HG03039 (cell line): ENCODE measurements around the gene CXCL1.
"Not testable (repeated sequence)": the region's sequence is repeated elsewhere in the genome, so short reads cannot be mapped to it uniquely, and the experiment has no call there.

ENCODE experiments used
- ATAC-seq: cut with Tn5 transposase; IDR thresholded peaks from one replicate; pipeline ENCODE4 v1.9.1; 2021; ENCODE audit warnings: mild to moderate bottlenecking, moderate library complexity; ENCODE audit not compliant: unreplicated experiment

Gene CXCL1

GRCh38 chr4:73872316-73873108, 3.3 kb downstream of the CXCL1 start:
- no peak for ATAC-seq

- ATAC-seq: no peak
Observed at GRCh38 chr4:73874386-73874785, 5.2 kb downstream of the CXCL1 start.

DNA sequence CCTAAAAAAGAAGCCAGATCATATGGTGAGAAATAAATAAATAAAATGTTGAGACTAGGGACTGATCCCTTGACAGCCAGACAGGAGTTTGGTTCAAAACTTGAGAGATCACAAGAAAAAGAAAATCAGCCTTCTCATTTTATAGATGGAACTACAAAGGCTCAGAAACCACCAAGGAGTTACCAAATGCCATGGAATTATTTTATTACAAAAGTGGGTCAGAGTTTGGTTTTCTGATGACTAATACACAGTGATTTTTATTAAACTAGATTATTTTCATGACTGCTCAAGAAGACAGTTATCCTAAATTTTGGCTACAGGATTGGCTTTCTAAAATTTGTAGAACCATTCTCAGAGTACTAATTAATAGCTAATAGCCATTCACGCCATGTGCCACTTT, 6.2 kb downstream of the CXCL1 start:
- no peak for ATAC-seq

GRCh38 chr4:73883306-73883705, 14.1 kb downstream of the CXCL1 start:
- ATAC-seq: no peak

- ATAC-seq: no peak
Observed at GRCh38 chr4:73885574-73886267, 16.5 kb downstream of the CXCL1 start.

GRCh38 chr4:73891326-73891725, 22.1 kb downstream of the CXCL1 start:
- no peak for ATAC-seq

- no peak for ATAC-seq
Observed at GRCh38 chr4:73891739-73892405, 22.7 kb downstream of the CXCL1 start.

GRCh38 chr4:73892966-73893365, 23.8 kb downstream of the CXCL1 start:
- ATAC-seq: no peak

DNA sequence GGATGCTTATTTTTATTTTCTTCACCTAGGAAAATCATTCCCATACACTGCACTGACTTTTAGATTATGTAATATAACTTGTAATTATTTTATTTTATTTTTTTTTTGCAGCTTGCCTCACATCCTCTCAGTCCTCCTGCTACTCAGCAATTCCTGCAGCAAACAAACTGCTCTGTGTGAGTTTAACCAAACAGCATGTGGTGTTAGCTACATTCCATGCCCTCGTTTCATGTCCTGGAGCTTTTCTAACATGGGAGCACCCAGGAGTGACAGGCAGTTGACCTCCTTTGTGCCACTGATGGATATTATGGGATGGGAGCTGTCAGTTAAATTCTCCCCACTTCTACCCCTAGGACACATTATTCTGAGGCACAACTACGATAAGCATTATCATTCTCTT, 24.8 kb downstream of the CXCL1 start:
- no peak for ATAC-seq

DNA sequence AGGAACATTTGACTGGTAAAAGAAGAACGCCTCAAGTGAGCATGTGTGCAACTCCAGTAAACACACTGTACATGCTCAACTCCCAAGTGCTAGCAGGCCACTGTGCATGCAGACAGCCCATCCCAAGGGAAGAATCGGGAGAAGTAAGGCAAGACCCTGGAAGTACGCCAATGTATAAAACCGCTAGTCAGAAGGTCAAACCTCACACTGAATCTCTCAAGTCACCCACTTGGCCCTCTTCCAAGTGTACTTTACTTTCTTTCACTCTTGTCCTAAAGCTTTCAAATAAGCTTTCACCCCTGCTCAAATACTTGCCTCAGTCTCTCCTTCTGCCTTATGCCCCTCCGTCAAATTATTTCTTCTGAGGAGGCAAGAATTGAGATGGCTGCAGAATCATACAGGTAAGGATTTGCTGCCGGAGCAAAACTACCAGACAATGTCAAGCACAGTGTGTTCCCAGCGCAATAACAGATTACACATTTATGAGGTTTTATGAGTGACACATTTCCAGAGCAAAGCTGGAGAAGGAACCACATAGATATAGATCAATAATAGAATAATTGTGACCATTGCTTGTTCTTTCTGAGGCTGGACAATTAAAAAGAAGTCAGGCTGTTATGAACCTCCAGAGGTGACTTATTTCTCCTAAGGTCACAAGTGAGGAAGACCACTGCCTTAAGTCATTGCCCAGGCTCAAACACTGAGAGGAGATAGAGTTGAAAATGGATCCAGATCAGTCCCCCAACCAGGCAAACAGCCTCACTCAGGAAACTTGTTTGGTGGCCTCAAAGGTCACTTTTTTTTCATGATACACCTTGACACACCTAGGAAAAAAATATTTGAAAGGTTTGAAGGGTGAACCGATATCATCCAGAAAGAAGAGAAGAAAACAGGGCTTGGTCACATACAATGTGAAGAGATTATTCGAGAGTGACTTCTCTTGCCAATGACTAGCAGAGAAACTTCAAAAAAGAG, 26.3 kb downstream of the CXCL1 start:
- ATAC-seq: no peak

GRCh38 chr4:73896416-73896815, 27.2 kb downstream of the CXCL1 start:
- ATAC-seq: no peak

- ATAC-seq: no peak
Observed at GRCh38 chr4:73897380-73898136, 28.4 kb downstream of the CXCL1 start.

- ATAC-seq: not testable (repeated sequence)
Observed at GRCh38 chr4:73899338-73899737, 30.1 kb downstream of the CXCL1 start.

DNA sequence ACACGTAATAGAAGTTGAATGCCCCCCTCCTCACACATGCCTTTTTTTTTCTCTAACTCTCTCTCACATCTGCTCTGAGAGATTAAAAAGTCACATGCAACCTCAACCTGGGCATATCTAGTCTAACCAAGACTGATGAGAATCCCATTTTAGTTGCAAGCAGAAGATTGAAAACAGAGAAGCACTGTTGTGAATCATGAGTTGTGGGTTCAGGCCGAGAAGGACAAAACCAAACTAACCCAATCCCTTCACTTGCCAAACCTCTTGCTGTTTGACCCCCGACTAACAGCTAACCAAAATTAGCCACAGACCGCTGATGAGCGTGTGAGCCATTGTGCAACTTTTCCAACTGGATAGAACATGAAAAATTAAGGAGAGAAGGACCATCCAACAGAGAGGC, 31.8 kb downstream of the CXCL1 start:
- ATAC-seq: no peak

DNA sequence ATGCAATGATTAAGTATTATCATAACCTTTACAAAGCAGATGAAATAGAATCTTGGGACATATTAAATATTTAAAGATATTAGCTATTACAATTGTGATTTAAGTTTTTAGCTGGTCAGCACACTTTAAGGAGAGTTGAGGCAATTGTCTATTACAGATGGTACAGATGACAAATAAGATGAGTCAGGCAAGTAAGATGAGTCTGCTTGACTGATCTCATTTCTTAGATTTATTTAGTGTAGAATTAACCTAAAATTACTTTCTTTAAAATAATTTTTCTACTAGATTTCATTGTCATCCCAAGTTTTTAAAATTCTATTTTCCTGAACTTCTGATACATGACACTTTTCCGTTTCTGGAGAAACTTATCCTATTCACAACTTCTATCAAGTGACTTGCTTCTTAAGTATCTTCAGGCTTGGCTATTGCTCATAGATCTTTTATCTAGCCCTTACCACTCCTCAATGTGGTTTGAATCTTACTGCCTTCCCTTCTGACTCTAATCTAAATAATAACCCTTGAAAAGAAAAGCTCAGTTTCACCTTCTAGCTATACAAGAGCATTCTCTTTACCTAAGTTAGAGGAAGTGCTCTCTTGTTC, 32.9 kb downstream of the CXCL1 start:
- ATAC-seq: no peak

DNA sequence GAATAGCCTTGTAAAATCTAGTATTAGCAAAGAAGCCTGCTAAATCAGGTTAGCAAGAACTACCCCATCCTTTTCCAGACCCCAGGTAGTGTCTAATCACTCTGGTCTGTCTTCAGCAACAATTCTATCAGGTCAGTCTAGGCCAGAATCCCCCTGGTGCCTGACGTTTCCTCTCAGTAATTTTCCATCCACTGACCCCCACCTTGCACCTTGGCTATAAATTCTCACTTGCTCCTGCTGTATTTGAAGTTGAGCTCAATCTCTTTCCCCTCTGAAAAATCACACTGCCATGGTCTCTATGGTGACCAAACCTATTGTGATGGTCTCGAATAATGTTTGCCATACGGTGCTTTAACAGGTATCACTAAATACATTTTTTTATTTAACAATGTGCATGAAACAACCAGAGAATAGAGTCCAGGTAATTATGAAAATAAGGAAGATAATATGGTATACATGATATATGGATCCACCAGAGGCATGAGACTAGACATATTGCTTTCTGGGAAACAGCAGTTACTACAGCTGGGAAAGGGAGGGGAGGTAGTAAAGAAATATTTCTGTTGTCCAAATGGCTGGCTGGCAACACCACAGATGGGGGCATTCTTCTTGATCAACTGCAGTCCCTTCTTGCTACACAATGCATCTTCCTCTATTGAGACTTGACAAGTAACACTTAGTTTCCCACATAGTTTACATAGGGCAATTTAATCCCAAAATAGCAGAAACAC, 33.8 kb downstream of the CXCL1 start:
- no peak for ATAC-seq

GRCh38 chr4:73904491-73904890, 35.3 kb downstream of the CXCL1 start:
- no peak for ATAC-seq

DNA sequence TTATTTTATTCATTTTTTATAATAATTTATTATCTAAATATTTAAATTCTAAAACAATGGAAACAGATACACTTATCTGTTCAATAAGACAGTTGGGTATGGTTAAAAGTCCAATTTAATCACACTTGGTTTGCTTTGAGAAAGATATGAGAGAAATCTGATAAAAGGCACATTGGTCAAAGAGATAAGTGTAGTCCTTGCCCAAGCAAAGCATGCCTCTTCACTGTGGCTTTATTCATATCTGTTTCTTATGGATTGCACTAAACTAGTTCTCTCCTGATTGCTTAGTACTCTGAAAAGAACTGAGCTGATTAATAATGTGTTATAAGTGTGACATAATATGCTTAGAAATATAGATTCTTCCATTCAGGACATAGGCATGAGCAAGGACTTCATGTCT, 39.8 kb downstream of the CXCL1 start:
- ATAC-seq: no peak

DNA sequence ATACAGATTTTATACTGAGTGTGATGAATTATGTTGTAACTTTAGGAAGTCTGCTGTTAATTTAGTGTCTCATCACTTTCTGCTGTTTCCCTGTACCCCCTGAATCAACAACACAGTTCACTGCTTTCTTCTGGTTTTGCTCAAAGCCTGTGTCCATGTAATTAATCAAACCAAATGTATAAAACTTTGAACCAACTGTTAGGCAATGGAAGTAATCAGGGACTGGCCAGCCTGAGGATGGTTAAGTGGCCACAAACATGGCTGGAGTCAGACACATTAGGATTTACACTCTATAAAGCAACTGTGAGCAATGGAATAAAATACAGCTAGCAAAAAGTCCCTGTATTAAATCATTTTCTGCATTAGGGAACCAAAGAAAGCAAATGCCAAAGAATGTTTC, 42.6 kb downstream of the CXCL1 start:
- ATAC-seq: no peak
